Transverse colon (tissue), 4 donors: ENCODE data around the gene MED12L.

Experiments
- CTCF ChIP-seq, 5 experiments: fragments of 200-600 bp in 3 of 5; fragments of 450-650 bp in 2 of 5; sonication (generic) in 3 of 5; IDR thresholded peaks; 1 replicate in 2 of 5; 2 replicates in 3 of 5; pipeline ENCODE4 v1.5.1; 2016 to 2017; ENCODE audit warnings: antibody characterized with exemption in 5 of 5, inconsistent platforms in 3 of 5, mild to moderate bottlenecking in 2 of 5, moderate library complexity in 1 of 5
- EP300 ChIP-seq: sonication (generic); formaldehyde crosslinking; IDR thresholded peaks from one replicate; pipeline ENCODE4 v1.6.1; 2017; ENCODE audit warnings: antibody characterized with exemption, low read depth
- POLR2A ChIP-seq: fragments of 450-650 bp; IDR thresholded peaks from one replicate; pipeline ENCODE4 v1.6.1; 2016; ENCODE audit warnings: antibody characterized with exemption, mild to moderate bottlenecking, moderate library complexity
- POLR2AphosphoS5 ChIP-seq, 3 donors: sonication (generic); formaldehyde crosslinking; IDR thresholded peaks; one replicate each; pipeline ENCODE4 v1.6.1; 2016; ENCODE audit warnings: antibody characterized with exemption in 3 of 3

- no peak for TF ChIP-seq CTCF (IDR thresholded peaks at IDR 0.05)
- TF ChIP-seq POLR2AphosphoS5 (IDR thresholded peaks at IDR 0.05): no peak
- TF ChIP-seq POLR2A: no peak
- TF ChIP-seq EP300: no peak
These were observed 212.0 kb downstream of the MED12L start for GRCh38 chr3:151297429-151297828.
